Suprapubic skin (tissue), 4 donors: ENCODE measurements around the gene MMS22L. TPM values are rescaled to one million over a fixed set of nuclear protein-coding genes. Genes with fewer than 3 reads are reported as not detected.

ENCODE experiments used
- DNase-seq, 2 donors: peaks; one replicate each; pipeline ENCODE4 v3.0.0-alpha.2; 2019; ENCODE audit warnings: low spot score in 2 of 2
- H3K27ac ChIP-seq: fragments of 200-600 bp; sonication (generic); one replicate; pipeline ENCODE4 v1.5.1; 2019
- H3K27me3 ChIP-seq: fragments of 200-600 bp; sonication (generic); one replicate; pipeline ENCODE4 v1.5.1; 2019
- H3K36me3 ChIP-seq: fragments of 200-600 bp; sonication (generic); one replicate; pipeline ENCODE4 v1.5.1; 2019
- H3K4me1 ChIP-seq: fragments of 200-600 bp; sonication (generic); one replicate; pipeline ENCODE4 v1.5.1; 2019
- H3K4me3 ChIP-seq: fragments of 200-600 bp; sonication (generic); one replicate; pipeline ENCODE4 v1.5.1; 2019; ENCODE audit warnings: mild to moderate bottlenecking
- H3K9me3 ChIP-seq: fragments of 200-600 bp; sonication (generic); one replicate; pipeline ENCODE4 v1.5.1; 2019
- EP300 ChIP-seq: sonication (generic); formaldehyde crosslinking; IDR thresholded peaks from one replicate; pipeline ENCODE4 v1.6.1; 2017; ENCODE audit warnings: antibody characterized with exemption
- POLR2A ChIP-seq, 2 donors: fragments of 450-650 bp; IDR thresholded peaks; one replicate each; pipeline ENCODE4 v1.6.1; 2017; ENCODE audit warnings: antibody characterized with exemption in 2 of 2, mild to moderate bottlenecking in 2 of 2, moderate library complexity in 2 of 2
- POLR2AphosphoS5 ChIP-seq, 3 donors: sonication (generic); formaldehyde crosslinking; IDR thresholded peaks; one replicate each; pipeline ENCODE4 v1.6.1; 2017; ENCODE audit warnings: antibody characterized with exemption in 3 of 3
- WGBS: methylation state at CpG from one replicate; pipeline ENCODE4 v1.1.5; 2018; 5-methylcytosine and 5-hydroxymethylcytosine counted together
- total RNA-seq, 4 donors: library from RNA; depleted of rRNA; stranded (reverse); fragments of >200 nt; gene quantifications; one replicate each; pipeline ENCODE4 v1.1.0, GENCODE V29; 2016
- TF ChIP-seq, protein P1 (sequence below), 2 donors: fragments of 200-600 bp in 1 of 2; fragments of 450-650 bp in 1 of 2; sonication (generic) in 1 of 2; IDR thresholded peaks; one replicate each; pipeline ENCODE4 v1.5.1; 2016 to 2019; ENCODE audit warnings: antibody characterized with exemption in 2 of 2, mild to moderate bottlenecking in 1 of 2, moderate library complexity in 1 of 2

Gene MMS22L
- total RNA-seq, 4 donors from 2014 or later, result 7.5 to 15.7 (median 10.0) TPM

DNA sequence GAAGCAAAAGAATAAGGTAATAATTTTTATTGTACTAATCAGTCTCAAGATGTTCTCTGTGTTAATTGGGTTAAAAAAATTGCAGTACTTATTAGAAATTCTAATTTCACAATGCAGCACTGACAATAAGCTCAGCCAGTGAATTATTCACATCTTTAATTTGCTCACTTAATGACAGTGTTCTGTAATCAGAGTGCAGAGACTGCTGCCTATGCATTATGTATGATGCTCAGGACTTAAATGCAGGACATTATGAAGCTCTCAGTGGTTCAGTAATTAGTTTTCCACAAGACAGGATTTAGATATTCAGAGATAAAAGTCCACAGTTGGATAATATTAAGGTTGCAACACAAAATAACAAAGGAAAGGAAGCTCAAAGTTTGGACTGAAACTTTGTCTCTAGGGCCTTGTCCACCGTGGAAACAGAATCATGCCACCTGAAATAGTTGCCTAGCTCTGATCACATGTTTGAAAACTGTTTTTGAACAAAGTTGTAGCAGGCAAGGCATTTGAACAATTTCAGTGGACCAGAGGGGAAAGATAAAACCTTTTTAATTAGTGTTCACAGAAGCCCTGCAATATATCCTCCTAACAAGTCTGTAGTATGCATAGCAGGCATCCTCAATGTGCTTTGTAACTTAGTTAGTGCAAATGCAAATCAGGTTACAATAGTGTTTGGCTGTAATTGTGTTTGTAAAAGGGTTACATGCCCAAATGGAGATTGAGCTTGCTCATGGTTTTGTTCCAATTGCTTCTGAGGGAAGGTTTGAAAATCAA, 23.7 kb upstream of the MMS22L start:
- peaks cover 5% of the 10 kb centered on the region for H3K27me3 ChIP-seq
- no peak for DNase-seq
- no peak overlapping the region for H3K4me3 ChIP-seq
- TF ChIP-seq POLR2AphosphoS5 (IDR thresholded peaks at IDR 0.05), result no peak
- TF ChIP-seq POLR2A (IDR thresholded peaks at IDR 0.05), result no peak
- TF ChIP-seq EP300, result no peak
- TF ChIP-seq, protein P1, sequence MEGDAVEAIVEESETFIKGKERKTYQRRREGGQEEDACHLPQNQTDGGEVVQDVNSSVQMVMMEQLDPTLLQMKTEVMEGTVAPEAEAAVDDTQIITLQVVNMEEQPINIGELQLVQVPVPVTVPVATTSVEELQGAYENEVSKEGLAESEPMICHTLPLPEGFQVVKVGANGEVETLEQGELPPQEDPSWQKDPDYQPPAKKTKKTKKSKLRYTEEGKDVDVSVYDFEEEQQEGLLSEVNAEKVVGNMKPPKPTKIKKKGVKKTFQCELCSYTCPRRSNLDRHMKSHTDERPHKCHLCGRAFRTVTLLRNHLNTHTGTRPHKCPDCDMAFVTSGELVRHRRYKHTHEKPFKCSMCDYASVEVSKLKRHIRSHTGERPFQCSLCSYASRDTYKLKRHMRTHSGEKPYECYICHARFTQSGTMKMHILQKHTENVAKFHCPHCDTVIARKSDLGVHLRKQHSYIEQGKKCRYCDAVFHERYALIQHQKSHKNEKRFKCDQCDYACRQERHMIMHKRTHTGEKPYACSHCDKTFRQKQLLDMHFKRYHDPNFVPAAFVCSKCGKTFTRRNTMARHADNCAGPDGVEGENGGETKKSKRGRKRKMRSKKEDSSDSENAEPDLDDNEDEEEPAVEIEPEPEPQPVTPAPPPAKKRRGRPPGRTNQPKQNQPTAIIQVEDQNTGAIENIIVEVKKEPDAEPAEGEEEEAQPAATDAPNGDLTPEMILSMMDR (IDR thresholded peaks at IDR 0.05), result no peak
- no peak overlapping the region for H3K27ac ChIP-seq
- WGBS, result 54% methylated on average over 1 of the region's 1 CpG
- H3K36me3 ChIP-seq, result no peaks in the 10 kb centered on the region
- H3K9me3 ChIP-seq, result no peaks in the 10 kb centered on the region
- no peaks in the 10 kb centered on the region for H3K4me1 ChIP-seq

DNA sequence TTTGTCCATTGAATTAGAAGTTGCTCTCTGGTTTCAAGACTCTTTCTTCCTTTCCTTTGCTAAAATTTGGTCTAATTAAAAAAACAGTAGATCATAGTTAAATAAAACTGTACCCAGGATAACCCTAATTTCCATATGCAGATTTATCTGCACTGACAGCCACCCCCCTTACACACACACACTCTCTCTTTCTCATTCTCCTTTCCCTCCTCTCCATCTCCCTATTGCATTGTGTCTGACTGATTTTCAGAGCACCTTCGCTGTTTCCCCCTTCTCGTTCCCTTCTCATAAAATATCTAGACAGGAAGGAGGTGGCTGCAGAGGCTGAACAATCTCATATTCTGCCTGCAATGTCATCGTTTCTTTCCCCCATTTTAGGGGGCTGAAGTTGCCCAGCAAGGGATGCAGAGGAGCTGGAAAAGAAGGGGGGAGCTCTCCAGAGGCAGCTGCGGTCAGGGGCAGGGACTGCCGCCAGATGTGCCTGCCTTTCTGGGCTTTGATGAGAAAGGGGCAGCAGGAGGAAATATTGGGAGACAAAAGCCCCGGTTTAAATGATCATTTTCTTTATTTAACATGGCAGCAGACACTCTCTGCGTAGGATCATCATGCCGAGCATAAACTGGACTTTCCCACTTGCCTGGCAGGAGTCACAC, 22.5 kb upstream of the MMS22L start:
- no peak overlapping the region for H3K27ac ChIP-seq
- DNase-seq, result no peak
- H3K27me3 ChIP-seq, result peaks cover 5% of the 10 kb centered on the region
- no peak overlapping the region for H3K4me3 ChIP-seq
- no peaks in the 10 kb centered on the region for H3K4me1 ChIP-seq
- TF ChIP-seq, protein P1 (IDR thresholded peaks at IDR 0.05), result no peak
- TF ChIP-seq EP300 (no peak), POLR2AphosphoS5 (IDR thresholded peaks at IDR 0.05) (no peak), POLR2A (IDR thresholded peaks at IDR 0.05) (no peak)
- WGBS, result 32% methylated on average over 8 of the region's 8 CpGs
- no peaks in the 10 kb centered on the region for H3K9me3 ChIP-seq
- H3K36me3 ChIP-seq, result no peaks in the 10 kb centered on the region

- H3K27me3 ChIP-seq, result peaks cover 9% of the 10 kb centered on the region
- no peak overlapping the region for H3K4me3 ChIP-seq
- TF ChIP-seq POLR2AphosphoS5 (IDR thresholded peaks at IDR 0.05) (no peak), EP300 (no peak), POLR2A (IDR thresholded peaks at IDR 0.05) (no peak)
- TF ChIP-seq, protein P1 (IDR thresholded peaks at IDR 0.05), result no peak
- H3K9me3 ChIP-seq, result no peaks in the 10 kb centered on the region
- no peak overlapping the region for H3K27ac ChIP-seq
- 75% methylated on average over 2 of the region's 2 CpGs for WGBS
- no peak for DNase-seq
- H3K4me1 ChIP-seq, result no peaks in the 10 kb centered on the region
- no peaks in the 10 kb centered on the region for H3K36me3 ChIP-seq
These were observed 21.7 kb upstream of the MMS22L start for GRCh38 chr6:97304701-97305100.

DNA sequence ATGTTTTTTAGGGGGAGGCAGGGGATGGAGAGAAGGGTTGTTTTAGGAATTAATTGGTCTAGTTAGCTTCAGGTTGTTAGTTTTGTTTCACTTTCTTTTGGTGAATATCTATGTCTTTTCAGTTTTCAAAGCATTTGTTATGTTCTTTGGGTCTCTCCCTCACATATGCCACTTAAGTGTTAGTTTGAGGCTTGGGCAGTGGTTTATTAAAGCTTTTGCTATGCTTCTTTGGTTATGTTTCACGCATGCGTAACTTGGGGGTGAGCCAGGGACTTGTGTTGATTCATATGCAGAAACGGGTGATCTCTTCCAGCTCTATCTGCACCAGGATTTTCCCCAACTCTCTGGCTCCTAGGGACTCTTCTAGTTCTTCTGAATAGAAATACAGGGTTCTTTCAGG, 11.4 kb upstream of the MMS22L start:
- Histone ChIP-seq H3K27ac (no peak overlapping the region), H3K4me3 (no peak overlapping the region), H3K27me3 (no peaks in the 10 kb centered on the region), H3K9me3 (no peaks in the 10 kb centered on the region), H3K4me1 (no peaks in the 10 kb centered on the region), H3K36me3 (no peaks in the 10 kb centered on the region)
- WGBS, result 27% methylated on average over 3 of the region's 3 CpGs
- DNase-seq, result no peak
- TF ChIP-seq POLR2A (IDR thresholded peaks at IDR 0.05) (no peak), EP300 (no peak), POLR2AphosphoS5 (IDR thresholded peaks at IDR 0.05) (no peak)
- TF ChIP-seq, protein P1 (IDR thresholded peaks at IDR 0.05), result no peak

DNA sequence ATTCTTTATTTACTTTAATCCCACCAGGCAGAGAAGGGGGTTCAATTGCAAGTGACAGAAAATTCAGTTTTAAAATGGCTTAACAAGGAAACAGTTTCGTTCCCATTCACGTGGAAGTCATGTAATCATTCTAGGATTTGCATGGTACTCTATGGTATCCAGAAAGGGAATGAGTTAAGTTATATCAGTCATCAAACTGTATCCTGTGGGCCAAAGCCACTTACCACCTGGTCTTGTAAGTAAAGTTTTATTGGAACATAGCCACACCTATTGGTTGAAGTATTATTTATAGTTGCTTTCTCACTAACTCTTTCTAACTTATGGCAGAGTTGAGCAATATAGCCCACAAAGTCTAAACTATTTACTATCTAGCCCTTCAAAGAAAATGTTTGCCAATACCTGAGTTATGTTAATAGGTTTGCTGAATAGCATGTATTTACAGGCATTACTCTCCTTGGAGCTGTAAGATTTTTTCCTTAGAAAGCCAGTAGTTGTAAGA, 10.2 kb upstream of the MMS22L start:
- Histone ChIP-seq H3K9me3 (no peaks in the 10 kb centered on the region), H3K27ac (no peak overlapping the region), H3K4me1 (no peaks in the 10 kb centered on the region), H3K36me3 (no peaks in the 10 kb centered on the region), H3K27me3 (no peaks in the 10 kb centered on the region), H3K4me3 (no peak overlapping the region)
- TF ChIP-seq POLR2A (IDR thresholded peaks at IDR 0.05), result no peak
- TF ChIP-seq, protein P1 (IDR thresholded peaks at IDR 0.05), result no peak
- no peak for DNase-seq
- 71% methylated on average over 2 of the region's 2 CpGs for WGBS
